Esophagus squamous epithelium (tissue), 4 donors: Measurements from ENCODE around the gene CAMK1D.

ENCODE experiments used
- POLR2A ChIP-seq, 4 donors: fragments of 450-650 bp; IDR thresholded peaks; one replicate each; pipeline ENCODE4 v1.6.1; 2017; ENCODE audit warnings: antibody characterized with exemption in 4 of 4, mild to moderate bottlenecking in 4 of 4, moderate library complexity in 3 of 4
- TF ChIP-seq, protein P1 (sequence below), 6 experiments: fragments of 450-650 bp in 4 of 6; fragments of 200-600 bp in 2 of 6; sonication (generic) in 2 of 6; IDR thresholded peaks; one replicate each; pipeline ENCODE4 v1.5.1; 2016 to 2019; ENCODE audit warnings: antibody characterized with exemption in 6 of 6, mild to moderate bottlenecking in 4 of 6, moderate library complexity in 4 of 6

DNA sequence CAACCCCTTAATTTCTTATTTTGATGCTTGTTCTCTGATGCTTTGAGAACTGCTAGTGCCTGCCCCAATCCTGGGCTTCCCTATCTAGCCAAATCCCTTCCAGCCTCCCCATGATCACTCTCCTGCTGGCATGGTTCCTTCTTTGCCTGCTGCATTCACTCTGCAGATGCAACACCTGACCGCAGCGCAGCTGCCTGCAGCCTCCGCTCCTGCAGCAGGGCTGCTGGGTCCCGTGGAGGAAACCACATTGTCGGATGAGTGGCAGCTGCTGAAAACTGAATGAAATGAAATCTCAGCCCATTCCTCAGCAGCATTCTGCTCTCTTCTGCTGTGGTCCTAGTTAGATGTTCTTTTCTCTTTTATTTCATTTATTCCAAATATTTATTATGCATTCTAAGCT is 331.9 kb downstream of the CAMK1D start:
- TF ChIP-seq, protein P1, sequence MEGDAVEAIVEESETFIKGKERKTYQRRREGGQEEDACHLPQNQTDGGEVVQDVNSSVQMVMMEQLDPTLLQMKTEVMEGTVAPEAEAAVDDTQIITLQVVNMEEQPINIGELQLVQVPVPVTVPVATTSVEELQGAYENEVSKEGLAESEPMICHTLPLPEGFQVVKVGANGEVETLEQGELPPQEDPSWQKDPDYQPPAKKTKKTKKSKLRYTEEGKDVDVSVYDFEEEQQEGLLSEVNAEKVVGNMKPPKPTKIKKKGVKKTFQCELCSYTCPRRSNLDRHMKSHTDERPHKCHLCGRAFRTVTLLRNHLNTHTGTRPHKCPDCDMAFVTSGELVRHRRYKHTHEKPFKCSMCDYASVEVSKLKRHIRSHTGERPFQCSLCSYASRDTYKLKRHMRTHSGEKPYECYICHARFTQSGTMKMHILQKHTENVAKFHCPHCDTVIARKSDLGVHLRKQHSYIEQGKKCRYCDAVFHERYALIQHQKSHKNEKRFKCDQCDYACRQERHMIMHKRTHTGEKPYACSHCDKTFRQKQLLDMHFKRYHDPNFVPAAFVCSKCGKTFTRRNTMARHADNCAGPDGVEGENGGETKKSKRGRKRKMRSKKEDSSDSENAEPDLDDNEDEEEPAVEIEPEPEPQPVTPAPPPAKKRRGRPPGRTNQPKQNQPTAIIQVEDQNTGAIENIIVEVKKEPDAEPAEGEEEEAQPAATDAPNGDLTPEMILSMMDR (IDR thresholded peaks at IDR 0.05), result no peak
- TF ChIP-seq POLR2A (IDR thresholded peaks at IDR 0.05), result no peak
